Central memory CD4-positive, alpha-beta T cell (primary cell): ENCODE results near the gene KCNK13.
"Not testable (repeated sequence)": the region's sequence is repeated elsewhere in the genome, so short reads cannot be mapped to it uniquely, and the experiment has no call there.

Source experiments
- DNase-seq: peaks from one replicate; pipeline ENCODE4 v3.0.0; 2022

Gene KCNK13

DNA sequence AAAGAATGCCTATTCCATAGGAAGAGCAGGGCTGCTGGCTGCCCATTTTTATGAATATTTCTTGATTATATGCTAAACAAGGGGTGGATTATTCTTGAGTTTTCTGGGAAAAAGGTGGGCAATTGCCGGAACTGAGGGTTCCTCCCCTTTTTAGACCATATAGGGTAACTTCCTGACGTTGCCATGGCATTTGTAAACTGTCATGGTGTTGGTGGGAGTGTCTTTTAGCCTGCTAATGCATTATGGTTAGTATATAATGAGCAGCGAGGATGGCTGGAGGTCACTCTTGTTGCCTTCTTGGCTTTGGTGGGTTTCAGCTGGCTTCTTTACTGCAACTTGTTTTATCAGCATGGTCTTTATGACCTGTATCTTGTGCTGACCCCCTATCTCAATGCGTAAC lies 138.8 kb downstream of the KCNK13 start:
- not testable (repeated sequence) for DNase-seq

DNA sequence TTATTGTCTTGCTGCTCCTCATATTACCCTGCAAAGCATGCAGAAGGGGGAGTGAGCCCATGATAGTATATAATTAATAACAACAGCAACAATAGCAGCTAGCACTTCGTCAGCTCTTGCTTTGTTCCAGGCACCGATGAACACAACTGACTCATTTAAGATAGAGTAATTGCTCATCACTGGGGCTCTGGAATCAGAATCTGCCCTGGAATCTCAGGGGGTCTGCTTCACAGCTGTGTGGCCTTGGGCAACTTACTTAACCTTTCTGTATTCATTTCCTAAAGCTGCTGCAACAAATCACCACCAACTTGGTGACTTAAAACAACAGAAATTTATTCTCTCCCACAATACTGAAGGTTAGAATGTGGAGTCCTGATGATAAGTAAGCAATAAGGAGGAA lies 139.6 kb downstream of the KCNK13 start:
- no peak for DNase-seq

DNA sequence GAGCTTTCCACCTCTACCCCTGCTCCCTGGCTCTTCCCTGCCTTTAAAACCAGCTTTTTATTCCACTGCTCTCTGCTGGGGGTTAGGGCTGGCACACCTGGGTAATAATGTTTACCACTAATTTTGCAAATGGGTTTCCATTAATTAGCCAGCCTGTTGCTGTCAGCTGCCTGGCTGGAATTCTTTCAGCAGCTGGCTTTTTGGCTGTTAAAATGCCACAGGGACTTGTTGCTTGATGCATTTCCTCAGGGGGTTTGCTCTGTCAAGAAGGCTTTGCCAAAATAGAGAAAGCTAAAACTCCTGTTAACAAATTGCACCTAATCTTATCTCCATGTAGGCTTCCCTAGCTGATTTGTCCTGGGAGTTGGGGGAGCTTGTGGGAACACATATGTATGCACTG lies 142.7 kb downstream of the KCNK13 start:
- DNase-seq = no peak

DNA sequence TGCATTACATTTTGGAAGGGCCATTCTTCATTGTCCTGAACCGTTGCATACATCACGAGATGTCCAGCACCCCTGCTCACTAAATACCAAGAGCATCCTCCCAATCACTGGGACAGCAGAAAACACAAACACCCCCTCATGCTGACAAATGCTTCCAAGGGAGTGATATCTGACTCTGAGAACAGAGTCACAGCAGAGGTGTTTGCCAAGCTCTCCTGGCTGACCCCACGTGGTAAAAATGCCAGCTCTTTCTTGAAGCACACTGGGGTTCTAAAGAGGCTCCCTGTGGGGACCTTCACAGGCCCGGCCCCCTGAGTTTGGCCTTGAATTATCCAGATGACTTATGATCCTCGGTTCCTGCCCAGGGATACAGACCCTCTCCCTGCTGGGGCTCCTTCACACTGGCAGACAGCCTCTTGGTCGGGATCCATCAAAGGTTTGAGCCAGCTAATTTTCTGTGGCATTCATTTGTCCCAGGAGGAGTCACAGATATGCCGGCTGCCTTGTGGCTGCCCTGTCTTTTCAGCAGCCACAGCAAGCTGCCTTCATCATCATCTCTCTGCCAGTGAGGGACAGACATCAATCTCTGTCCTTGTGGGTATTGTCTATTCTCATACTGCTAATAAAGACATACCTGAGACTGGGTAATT lies 151.4 kb downstream of the KCNK13 start:
- DNase-seq = no peak

DNA sequence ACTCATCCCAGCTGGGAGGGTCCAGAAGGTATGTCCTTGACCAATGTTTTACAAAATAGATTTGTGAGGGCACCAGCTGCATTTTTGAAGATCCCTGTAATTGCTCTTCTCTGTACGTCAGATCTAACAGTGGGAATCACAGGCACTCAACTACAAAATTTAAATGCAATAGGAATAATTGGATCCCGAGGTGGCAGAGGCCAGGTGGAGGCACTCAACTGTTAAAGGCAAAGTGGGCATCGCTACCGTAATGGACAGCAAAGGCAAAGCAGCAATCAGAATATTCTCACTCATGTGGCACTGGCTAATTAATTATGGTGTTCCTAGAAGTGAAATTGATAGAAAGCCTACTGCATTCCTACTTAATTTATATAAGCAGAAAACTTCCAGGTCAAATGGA lies 166.7 kb downstream of the KCNK13 start:
- no peak for DNase-seq

DNA sequence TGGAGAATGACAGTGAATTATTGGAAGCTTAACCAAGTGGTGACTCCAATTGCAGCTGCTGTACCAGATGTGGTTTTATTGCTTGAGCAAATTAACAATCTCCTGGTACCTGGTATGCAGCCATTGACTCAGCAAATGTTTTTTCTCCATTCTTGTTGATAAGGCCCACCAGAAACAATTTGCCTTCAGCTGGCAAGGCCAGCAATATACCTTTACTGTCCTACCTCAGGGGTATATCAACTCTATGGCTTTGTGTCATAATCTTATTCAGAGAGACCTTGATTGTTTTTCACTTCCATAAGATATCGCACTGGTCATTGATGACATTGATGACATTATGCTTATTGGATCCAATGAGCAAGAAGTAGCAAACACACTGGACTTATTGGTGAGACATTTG lies 168.1 kb downstream of the KCNK13 start:
- DNase-seq = not testable (repeated sequence)
